ENCODE results near the gene LRIG1.

LRIG1 gene

DNA sequence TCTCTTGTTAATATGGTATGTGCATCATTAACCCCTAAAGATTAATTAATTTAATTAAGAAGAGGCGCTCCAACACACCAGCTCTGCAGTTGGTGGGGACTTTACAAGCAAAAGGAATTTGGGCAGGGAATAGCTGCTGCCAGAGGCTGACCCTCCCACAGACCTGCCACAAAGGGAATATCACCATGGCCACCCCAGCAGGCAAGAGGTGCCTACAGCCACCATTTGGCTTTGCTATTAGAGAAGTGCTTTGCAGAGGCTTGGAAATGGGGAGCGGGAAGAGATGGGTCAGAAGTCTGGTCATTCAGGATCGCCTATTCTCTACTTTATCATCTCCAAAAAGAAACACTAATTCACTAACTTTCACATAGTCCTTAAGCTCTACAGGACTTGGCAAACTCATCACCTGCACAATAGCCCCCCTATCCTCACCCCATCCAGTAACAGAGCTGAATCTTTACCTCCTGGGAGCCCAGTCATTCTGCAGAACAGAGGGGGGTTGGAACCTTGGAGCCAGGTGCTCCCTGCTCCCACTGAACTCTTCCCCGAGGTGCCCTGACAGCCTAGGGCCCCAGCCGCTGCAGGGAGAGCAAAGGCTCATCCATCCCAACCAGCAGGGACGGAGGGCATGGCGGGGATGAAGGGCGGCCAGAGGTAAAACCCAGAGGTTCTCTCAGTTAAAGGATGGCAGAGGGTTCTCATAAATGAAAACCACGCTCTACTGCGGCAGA lies 29.7 kb downstream of the LRIG1 start:
- no peak for DNase-seq (ENCODE audit: low spot score)

DNA sequence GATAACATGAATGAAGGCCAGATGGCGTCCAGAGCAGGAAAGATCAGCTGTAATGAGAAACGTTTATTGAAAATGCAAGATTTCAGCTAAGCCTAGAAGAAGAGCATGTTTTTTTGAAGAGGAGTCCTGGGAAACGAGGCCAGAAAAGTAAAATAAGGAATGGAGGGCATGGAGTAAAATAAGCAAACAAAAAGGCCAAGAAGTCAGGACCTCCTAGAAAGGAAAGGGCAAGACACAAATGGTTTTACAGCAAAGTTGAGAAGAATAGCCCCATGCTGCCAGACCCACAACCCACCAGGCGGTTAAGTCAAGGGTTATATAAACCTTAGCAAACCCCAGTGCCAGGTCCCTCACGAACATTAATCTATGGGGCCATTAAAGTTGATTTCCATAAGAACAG lies 30.5 kb downstream of the LRIG1 start:
- DNase-seq (ENCODE audit: low spot score): no peak

GRCh38 chr3:66469220-66469640 lies 31.6 kb downstream of the LRIG1 start:
- DNase-seq (ENCODE audit: low spot score): no peak

DNA sequence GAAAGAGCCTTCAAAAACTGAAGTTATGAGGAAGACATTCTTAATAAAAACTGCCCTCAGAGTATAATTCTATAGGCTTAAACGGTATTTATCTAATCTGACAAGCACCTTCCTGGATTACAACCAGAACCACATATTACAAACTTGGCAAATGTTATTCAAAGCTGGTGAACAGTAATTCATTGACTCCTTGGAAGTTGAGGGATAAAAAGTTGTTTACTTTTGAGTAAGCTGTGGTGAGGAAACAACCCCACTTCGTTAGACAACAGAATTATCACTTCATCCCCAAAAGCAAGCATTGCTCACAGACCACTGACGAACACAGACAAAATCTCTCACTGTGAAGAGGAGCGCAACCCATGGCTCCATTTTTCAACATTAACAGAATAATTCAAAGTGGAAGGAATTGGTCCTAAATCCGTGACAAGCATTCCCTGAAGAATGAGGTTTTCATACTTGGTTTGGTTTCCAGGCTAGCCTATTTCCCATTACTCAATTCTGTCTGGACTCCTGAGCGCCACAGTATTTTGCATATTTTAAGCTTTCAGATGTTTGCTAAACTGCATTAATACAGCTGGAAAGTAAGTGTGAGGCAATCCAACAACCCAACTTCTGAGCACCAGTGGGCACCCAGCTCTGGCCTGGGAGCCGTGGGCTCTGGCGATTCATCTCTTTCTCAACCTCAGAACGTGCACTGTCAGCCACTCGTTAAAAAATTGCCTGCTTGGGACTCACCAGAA lies 32.7 kb downstream of the LRIG1 start:
- DNase-seq (ENCODE audit: low spot score): no peak

GRCh38 chr3:66466606-66467270 lies 34.1 kb downstream of the LRIG1 start:
- DNase-seq (ENCODE audit: low spot score): no peak

- no peak for DNase-seq (ENCODE audit: low spot score)
Measured at GRCh38 chr3:66465587-66465986, 35.2 kb downstream of the LRIG1 start.

GRCh38 chr3:66465034-66465433 lies 35.8 kb downstream of the LRIG1 start:
- DNase-seq (ENCODE audit: low spot score): no peak

DNA sequence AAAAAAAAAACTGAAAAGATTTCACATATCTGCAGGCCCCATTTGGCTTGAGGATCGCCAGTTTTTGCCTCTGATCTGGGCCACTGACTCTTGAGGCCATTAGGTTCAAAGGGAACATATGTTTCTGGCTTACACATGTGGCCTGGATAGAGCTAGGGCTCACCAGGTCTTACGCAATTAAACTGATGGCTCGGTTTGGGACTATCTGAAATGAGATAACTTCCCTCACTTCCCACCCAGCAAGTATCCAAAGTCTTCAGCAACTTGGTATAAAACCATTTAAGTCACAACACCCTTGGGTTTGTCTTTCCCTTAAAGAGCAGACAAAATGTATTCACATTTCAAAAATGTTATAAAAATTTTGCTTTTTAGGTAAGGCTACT lies 36.3 kb downstream of the LRIG1 start:
- DNase-seq (ENCODE audit: low spot score): no peak

- DNase-seq (ENCODE audit: low spot score): no peak
Measured at GRCh38 chr3:66463730-66464511, 36.9 kb downstream of the LRIG1 start.

GRCh38 chr3:66463054-66463631 lies 37.7 kb downstream of the LRIG1 start:
- DNase-seq (ENCODE audit: low spot score): no peak

DNA sequence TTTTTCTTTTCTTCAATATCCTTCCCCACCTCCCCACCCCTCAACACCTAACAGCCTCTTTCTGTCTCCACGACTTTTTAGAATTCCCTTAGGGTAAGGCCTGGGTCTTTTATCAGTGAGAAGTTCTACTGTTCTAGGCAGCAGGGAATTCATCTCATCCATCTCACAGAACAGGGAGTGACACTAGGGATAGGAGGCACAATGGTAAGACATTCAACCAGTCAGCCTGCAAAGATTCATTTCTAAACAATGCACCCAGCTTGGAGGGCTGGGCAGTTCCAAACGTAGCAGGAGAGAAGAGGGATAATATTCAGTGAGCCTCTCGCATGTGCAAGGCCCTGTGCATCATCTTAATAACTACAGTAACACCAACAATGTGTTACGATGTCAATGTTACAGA lies 43.6 kb downstream of the LRIG1 start:
- DNase-seq (ENCODE audit: low spot score): no peak

GRCh38 chr3:66456711-66457173 lies 44.1 kb downstream of the LRIG1 start:
- DNase-seq (ENCODE audit: low spot score): no peak

- DNase-seq (ENCODE audit: low spot score): no peak
Measured at GRCh38 chr3:66454464-66454859, 46.4 kb downstream of the LRIG1 start.

DNA sequence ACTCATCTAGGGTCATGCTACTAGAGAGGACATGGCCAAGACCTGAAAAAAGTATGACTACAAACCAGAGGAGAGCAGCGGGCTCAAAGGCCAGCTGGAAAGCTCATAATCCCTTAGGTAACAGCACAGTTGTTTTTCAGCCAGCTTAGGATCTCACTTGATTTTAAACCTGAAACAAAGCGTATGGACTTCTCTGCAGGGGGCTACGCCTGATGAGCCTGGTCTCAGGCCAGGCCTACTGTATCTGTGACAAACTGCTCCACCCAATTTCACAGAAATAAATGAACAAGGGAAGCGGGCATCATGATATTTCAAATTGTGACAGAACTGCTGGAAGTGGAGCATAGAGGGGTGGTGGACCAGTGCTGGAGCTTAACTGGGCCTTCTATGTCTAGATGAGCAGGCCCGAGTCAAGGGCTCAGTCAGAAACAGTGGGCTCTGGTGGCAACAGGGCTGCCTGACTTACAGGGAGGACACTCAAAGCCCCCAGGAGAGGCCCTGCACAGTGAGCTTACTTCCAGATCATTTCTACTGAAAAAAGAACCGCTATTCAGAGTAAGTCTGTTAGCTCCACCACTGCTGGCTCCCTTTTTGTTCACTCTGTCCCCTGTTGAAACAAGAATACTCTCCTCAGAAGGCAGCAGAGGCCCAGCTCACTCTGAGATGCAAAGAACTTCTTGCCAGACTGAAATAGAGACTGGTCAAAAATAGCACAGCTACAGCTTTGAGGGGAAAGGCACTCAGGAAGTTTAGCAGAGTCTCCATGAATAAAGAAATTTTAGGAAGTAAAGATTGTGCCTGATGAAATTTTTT lies 47.0 kb downstream of the LRIG1 start:
- no peak for DNase-seq (ENCODE audit: low spot score)

- DNase-seq (ENCODE audit: low spot score): no peak
Measured at GRCh38 chr3:66452303-66453011, 48.4 kb downstream of the LRIG1 start.

- DNase-seq (ENCODE audit: low spot score): no peak
Measured at GRCh38 chr3:66451766-66452165, 49.1 kb downstream of the LRIG1 start.

- DNase-seq (ENCODE audit: low spot score): no peak
Measured at GRCh38 chr3:66450390-66451022, 50.3 kb downstream of the LRIG1 start.

DNA sequence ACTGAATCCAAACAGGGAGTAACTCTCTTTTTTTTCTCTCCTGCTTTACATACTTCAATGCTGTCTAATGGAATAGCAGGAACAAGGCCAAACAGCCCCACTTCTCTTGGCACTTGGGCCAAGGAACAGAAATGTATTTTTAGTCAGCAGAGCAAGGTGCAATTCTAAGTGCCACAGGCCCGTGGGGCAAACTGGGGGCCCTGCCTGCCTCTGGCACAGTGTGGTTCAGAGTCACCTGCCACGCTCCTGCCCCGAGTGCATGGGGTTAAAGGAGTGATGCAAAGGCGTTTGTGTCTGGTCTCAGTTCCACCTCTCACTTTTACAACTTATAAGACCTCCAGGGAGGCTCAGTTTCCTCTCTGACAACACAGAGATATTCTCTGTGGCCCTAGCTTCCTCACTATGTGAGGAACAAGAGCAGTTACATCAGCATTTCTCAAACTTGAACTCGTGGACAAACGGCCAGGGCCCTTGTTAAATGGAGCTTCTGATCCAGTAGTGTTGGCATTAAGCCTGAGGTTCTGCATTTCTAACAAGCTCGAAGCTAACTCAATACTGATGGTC lies 51.3 kb downstream of the LRIG1 start:
- no peak for DNase-seq (ENCODE audit: low spot score)

- DNase-seq (ENCODE audit: low spot score): no peak
Measured at GRCh38 chr3:66444146-66444644, 56.6 kb downstream of the LRIG1 start.

All from HuH-7.5 (cell line).